Stimulated activated CD4-positive, alpha-beta T cell treated with anti-CD3 and anti-CD28 coated beads, TNF-alpha, amount 100 ng/mL, for 4 hours (primary cell): ENCODE data around the gene BPIFA2.
"Not testable (repeated sequence)": the region's sequence is repeated elsewhere in the genome, so short reads cannot be mapped to it uniquely, and the experiment has no call there.

Source experiments
- DNase-seq, 3 experiments: peaks; one replicate each; pipeline ENCODE4 v3.0.0-alpha.2; 2020; ENCODE audit warnings: low read depth in 3 of 3

The BPIFA2 gene

DNA sequence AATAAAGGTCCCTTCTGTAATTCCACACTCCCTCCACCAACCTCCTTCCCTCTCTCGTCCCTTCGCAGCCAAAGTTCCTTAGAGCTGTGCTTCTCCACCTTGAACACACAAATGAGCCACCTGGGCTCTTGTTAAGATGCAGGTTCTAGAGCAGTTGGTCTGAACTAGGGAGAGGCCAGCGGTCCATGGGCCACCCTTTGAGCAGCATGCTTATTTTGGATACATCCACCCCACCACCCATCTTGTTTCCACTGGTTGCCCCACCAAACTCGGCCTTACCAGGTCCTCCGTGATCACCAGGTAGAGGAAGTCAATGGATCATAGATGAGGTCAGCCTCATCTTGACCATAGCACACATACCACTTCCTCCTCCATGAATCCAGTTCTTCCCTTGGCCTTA lies 7.3 kb upstream of the BPIFA2 start:
- DNase-seq: no peak

- DNase-seq: no peak
Measured at GRCh38 chr20:33162313-33162712, 5.6 kb upstream of the BPIFA2 start.

GRCh38 chr20:33162753-33163152 lies 5.2 kb upstream of the BPIFA2 start:
- DNase-seq: no peak

- DNase-seq: no peak
Measured at GRCh38 chr20:33163856-33164762, 3.9 kb upstream of the BPIFA2 start.

- DNase-seq: no peak
Measured at GRCh38 chr20:33164763-33165095, 3.2 kb upstream of the BPIFA2 start.

GRCh38 chr20:33165416-33166055 lies 2.4 kb upstream of the BPIFA2 start:
- DNase-seq: no peak

DNA sequence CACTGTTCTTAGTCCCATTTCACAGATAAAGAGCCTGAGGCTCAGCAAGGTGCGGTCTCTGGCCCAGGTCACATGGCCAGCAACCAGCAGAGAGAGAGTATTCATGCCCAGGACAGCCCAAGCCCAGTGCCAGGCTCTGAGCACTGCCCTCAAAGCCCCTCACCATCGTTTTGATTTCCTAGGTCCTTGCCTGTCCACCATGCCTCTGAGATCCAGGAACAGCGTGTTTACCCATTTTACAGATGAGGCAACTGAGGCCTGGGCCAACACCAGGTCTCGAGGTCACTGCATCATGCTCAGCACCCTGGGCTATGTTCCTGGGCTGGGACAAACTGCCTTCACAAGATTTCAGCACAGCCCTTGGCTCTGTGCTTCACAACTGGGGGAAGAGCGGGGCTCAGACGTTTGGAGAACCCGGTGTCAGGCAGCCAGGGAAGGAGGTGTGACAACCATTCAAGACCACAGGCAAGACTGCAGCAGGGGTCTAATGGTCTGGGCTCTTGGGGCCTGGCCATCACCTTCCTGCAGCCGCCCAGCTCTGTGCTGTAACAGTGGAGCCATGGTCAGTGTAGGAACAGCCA lies 1.3 kb upstream of the BPIFA2 start:
- DNase-seq: no peak

DNA sequence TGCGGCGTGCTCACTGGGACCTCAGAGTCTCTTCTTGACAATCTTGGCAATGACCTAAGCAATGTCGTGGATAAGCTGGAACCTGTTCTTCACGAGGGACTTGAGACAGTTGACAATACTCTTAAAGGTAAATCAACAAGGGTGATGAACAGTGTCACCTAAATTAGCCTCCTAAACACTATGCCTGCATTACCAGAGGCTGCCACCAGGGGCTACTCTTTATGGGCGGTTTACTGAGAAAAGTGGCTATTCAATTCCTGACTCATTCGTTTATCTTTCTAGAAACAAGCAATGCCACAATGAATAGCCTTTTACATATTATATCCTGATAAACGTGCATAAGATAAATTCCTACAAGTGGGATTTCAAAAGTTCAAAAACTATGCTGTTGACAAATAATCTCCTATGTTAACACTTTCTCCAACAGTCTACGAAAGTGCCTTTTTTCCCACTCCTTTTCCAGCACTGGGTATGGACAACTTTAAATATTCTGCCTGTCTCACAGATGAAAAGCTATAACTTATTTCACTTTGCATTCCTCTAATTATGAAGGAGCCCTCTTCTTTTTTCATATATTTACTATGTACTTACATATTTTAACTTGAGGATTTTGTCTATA lies 1.3 kb downstream of the BPIFA2 start:
- DNase-seq: no peak

- no peak for DNase-seq
Measured at GRCh38 chr20:33172781-33173180, 4.8 kb downstream of the BPIFA2 start.

- DNase-seq: no peak
Measured at GRCh38 chr20:33175123-33175522, 7.2 kb downstream of the BPIFA2 start.

DNA sequence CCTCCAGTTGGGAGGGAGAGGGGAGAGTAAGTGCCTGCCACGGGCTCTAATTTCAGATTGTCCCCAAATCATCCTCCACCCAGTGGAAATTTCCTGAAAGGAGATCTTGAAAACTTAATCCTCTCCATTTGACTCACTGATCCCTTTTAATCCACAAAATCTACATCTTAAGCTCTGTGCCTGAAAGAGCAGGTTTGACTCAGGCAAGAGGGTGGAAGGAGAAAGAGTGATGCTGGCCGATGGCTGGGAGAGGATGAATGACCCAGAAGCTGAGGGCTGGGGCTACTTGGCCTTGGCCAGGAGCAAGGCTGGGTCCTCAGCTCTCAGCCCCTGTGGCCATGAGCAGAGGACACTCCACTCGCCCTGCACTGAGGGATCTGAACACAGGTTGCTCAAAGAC lies 8.1 kb downstream of the BPIFA2 start:
- no peak for DNase-seq

- DNase-seq: no peak
Measured at GRCh38 chr20:33177866-33178265, 9.9 kb downstream of the BPIFA2 start.

DNA sequence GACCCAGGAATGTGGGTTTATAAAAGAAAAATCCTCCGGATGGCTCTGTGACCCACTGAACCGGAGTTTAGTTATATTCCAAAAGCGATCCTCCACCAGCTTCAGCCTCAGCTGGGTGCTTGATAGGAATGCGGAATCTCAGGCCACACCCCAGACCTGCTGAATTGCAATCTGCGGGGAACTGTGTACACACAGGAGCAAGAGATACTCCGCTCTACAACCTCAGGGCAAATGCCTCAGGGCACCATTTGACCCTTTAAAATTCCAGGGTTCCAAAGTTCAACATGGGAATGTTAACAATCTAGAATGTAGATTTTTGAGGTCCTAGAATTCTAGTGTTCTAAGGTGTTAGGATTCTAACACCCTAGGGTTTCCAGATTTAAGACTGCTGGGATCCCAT lies 10.8 kb downstream of the BPIFA2 start:
- DNase-seq: no peak

DNA sequence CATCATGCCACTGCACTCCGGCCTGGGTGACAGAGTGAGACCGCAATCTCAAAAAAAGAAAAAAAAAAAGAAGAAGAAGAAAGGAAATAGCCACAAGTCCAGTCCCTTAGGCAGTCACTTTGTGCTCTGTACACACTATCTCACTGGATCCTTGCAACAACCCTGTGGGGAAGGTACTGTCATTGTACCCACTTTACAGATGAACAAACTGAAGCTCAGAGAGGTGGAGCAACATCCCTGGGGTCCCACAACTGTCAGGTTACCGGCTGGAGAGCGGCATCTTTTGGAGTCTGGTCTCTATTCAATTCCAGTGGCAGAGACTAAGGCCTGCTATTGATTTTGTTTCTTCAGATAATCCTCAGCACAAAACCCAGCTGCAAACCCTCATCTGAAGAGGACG lies 12.2 kb downstream of the BPIFA2 start:
- no peak for DNase-seq

DNA sequence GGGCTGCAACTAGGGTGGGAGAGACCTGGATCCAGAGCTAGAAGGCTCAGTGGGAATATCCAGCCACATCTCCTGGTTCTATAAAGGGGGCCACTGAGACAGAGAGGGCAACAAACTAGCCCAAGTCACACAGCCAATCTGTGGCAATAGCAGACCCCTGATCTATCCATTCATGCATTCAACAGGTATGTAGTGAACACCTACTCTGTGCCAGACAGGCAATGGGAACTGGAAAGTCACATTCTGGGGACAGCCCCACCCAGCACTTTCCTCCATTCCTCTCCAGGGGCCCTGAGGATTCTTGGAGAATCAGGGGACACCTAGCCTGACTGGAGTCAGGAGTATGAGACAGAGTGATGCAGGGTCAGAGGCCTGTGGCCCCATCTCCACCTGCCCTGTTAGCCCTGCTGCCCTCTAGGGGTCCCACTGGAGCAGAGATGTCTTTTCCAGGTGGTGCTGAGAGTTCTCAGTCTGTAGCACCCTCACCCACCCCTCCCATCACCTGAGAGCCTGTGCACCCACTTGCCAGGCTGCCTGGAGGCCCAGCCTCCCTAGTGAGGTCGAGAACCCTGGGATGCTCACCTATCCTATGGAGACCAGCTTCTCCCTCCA lies 13.6 kb downstream of the BPIFA2 start:
- no peak for DNase-seq

- no peak for DNase-seq
Measured at GRCh38 chr20:33183312-33183711, 15.4 kb downstream of the BPIFA2 start.

DNA sequence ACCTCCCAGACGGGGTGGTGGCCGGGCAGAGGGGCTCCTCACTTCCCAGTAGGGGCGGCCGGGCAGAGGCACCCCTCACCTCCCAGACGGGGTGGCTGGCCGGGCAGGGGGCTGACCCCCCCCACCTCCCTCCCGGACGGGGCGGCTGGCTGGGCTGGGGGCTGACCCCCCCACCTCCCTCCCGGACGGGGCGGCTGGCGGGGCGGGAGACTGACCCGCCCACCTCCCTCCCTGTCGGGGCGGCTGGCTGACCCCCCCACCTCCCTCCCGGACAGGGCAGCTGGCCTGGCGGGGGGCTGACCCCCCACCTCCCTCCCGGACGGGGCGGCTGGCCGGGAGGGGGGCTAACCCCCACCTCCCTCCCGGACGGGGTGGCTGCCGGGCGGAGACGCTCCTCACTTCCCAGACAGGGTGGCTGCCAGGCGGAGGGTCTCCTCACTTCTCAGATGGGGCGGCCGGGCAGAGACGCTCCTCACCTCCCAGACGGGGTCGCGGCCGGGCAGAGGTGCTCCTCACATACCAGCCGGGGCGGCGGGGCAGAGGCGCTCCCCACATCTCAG lies 17.2 kb downstream of the BPIFA2 start:
- DNase-seq: not testable (repeated sequence)

DNA sequence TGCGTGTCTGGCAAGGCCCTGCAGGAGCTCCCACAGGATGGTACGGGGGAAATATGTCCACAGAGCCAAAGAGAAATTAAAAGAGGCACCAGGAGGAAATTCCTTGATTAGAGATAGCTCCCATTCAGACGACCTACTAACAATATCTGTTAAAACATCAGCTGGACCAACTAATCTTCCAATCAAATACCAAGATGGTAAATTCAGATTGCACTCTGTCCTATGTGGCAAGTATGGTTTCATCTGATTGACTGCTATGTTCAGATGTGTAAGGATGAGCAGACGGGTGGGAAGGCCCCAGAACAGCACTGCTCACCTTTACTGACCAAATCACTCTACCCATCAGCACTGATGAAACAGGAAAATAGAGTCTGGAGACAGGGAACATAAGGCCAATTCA lies 19.5 kb downstream of the BPIFA2 start:
- no peak for DNase-seq

- DNase-seq: no peak
Measured at GRCh38 chr20:33188421-33188820, 20.5 kb downstream of the BPIFA2 start.

- DNase-seq: no peak
Measured at GRCh38 chr20:33191484-33191883, 23.5 kb downstream of the BPIFA2 start.

DNA sequence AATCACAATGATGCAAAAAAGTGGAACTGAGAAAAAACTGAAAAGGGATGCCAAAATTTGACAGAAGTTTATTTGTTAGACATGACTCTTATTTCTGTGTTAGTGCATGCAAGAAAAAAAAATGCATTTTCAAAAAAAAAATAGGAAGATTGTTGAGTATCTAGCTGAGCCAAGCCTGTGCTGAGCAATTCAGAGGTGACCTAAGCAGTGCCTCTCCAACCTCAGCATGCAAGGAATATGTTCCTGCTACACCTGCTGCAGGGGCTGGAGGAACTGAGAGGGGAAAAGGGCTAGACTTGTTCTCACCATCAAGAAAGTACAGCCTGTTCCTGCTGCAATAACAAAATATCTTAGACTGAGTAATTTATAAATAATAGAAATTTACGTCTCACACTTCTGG lies 24.0 kb downstream of the BPIFA2 start:
- no peak for DNase-seq
